Stimulated activated CD4-positive, alpha-beta T cell treated with anti-CD3 and anti-CD28 coated beads, TNF-alpha, amount 100 ng/mL, for 4 hours (primary cell): ENCODE data around the gene DCTPP1.
"Not testable (repeated sequence)": the region's sequence is repeated elsewhere in the genome, so short reads cannot be mapped to it uniquely, and the experiment has no call there.

ENCODE experiments used
- DNase-seq, 3 experiments: peaks; one replicate each; pipeline ENCODE4 v3.0.0-alpha.2; 2020; ENCODE audit warnings: low read depth in 3 of 3

Gene DCTPP1

GRCh38 chr16:30429678-30430427 is at the start of gene DCTPP1:
DCTPP1 (minus strand) TSS chr16:30430030; CDS start chr16:30429980, 50 bp downstream.
- peak; percentile 81 to 95 (median 93) for DNase-seq

DNA sequence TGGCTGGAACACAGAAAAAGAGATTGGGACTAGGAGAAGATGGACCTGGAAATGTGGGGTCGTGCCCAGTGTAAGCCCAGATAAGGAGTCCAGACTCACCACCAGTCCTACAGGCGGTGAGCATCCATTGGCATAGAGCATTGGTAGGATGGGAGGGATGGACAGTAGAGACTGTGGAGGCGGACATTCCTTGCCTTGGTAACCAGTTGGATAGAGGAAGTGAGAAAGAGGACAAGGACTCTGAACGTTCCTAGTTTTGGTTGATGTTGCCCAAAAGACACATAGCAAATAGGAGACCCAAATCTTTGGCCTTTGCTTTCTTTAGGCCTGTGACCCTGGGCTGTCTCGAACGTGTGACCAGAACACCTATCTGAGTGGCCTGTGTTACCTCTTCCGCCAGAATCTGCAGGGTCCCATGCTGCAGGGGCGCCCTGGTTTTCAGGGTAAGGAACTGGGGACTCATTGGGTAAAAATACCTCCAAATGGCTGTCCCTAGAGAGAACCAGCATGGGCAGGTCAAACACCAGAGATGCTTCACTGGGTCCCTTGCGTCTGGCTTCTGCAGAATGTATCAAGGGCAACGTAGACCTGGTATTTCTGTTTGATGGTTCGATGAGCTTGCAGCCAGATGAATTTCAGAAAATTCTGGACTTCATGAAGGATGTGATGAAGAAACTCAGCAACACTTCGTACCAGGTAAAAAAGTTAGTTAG is 49.1 kb upstream of the DCTPP1 start:
- DNase-seq, result no peak

- not testable (repeated sequence) for DNase-seq
These were observed 47.9 kb upstream of the DCTPP1 start for GRCh38 chr16:30477773-30478172.

GRCh38 chr16:30476991-30477390 is 47.2 kb upstream of the DCTPP1 start:
- DNase-seq, result no peak

DNA sequence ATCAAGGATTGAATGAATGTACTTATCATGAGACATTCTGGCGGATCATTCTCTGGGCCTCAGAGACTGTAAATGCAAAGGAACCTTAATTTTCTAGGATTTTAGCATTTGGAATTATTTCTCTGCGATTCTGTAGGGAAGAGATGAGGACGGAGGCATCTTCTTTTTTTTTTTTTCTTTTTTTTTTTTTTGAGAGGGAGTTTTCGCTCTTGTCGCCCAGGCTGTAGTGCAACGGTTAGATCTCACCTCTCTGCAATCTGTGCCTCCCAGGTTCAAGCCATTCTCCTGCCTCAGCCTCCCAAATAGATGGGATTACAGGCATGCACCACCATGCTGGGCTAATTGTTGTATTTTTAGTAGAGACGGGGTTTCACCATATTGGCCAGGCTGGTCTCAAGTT is 44.9 kb upstream of the DCTPP1 start:
- no peak for DNase-seq

GRCh38 chr16:30474074-30474452 is 44.2 kb upstream of the DCTPP1 start:
- no peak for DNase-seq

GRCh38 chr16:30473231-30474073 is 43.6 kb upstream of the DCTPP1 start:
- DNase-seq, result peak; percentile 30 to 48 (median 36)

- DNase-seq, result peak; percentile 50 to 74 (median 67)
These were observed 42.6 kb upstream of the DCTPP1 start, which contains the start of gene ITGAL for GRCh38 chr16:30472328-30472942. ITGAL (plus strand) TSS chr16:30472742; CDS start chr16:30472838, 96 bp downstream.

DNA sequence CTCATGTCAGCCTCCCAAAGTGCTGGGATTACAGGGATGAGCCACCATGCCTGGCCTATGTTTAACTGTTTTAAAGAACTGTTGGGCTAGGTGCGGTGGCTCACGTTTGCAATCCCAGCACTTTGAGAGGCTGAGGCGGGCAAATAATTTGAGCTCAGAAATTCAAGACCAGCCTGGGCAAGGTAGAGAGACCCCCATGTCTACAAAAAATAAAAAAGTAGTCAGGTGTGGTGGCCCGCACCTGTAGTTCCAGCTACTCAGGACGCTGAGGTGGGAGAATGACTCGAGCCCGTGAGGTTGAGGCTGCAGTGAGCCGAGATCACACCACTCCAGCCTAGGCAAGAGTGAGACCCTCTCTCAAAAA is 40.8 kb upstream of the DCTPP1 start:
- no peak for DNase-seq

GRCh38 chr16:30470170-30470512 is 40.3 kb upstream of the DCTPP1 start:
- no peak for DNase-seq

GRCh38 chr16:30464078-30464477 is 34.2 kb upstream of the DCTPP1 start:
- no peak for DNase-seq

- not testable (repeated sequence) for DNase-seq
These were observed 31.6 kb upstream of the DCTPP1 start for GRCh38 chr16:30461426-30461825.

GRCh38 chr16:30459456-30459855 is 29.6 kb upstream of the DCTPP1 start:
- no peak for DNase-seq

GRCh38 chr16:30458561-30459394 is 28.9 kb upstream of the DCTPP1 start:
- DNase-seq, result peak; percentile 60 to 73 (median 65)

DNA sequence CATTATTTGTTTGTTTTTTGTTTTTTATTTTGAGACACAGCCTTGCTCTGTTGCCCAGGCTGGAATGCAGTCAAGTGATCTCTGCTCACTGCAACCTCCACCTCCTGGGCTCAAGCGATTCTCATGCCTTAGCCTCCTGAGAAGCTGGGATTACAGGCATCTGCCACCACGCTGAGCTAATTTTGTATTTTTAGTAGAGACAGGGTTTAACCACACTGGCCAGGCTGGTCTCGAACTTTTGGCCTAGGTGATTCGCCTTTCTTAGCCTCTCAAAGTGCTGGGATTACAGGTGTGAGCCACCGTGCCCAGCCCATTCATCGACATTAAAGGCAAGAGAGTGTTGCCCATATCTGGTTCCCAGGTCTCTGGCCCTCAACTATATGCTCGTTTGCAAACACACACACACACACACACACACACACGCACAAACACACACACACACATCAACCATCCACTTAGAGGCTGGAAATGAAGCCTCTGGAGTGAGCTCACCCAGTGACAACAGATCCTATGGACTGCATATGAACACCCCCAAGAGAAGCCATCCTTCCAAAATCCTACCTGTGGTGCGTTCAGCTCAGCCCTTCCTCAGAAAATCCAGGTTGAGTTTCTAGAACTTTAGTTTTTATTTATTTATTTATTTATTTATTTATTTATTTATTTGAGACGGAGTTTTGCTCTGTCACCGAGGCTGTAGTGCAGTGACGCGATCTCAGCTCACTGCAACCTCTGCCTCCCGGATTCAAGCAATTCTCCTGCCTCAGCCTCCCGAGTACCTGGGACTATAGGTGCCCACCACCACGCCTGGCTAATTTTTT is 28.1 kb upstream of the DCTPP1 start:
- no peak for DNase-seq

DNA sequence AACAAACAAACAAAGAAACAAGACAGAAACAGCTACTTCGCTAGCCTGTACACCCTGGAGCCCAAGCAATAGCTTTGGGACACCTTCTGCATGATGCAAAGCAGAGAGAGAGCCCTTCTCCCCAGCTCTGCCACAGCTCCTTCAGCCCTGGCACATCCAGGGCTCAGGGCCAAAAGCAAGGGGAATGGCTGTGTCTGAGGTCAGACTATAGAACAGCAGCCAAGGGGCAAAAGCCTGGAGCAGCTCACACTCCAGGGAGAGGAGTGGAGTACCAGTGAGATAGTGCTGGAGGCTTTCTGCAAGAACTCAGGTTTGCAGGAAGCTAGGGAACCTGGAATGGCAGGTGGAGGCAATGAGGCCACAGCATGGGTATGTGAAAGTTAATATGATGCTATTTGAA is 27.4 kb upstream of the DCTPP1 start:
- no peak for DNase-seq

DNA sequence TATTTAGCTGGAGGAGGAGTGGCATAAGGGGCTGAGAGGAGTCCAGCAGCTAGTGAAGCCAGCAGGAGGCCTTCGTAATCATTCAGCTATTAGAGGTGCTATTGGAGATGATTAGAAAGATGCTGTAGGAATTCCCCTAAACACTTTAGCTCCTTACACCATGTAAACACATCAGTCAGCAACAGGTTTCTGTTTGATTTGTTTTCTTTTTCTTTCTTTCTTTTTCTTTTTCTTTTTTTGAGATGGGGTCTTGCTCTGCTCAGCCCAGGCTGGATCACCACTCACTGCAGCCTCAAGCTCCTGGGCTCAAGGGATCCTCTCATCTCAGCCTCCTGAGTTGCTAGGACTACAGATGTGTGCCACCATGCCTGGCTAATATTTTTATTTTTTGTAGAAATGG is 26.5 kb upstream of the DCTPP1 start:
- DNase-seq, result no peak

GRCh38 chr16:30452709-30453580 is 23.1 kb upstream of the DCTPP1 start:
- not testable (repeated sequence) for DNase-seq

GRCh38 chr16:30449116-30449435 is 19.2 kb upstream of the DCTPP1 start:
- DNase-seq, result no peak
